Transverse colon (tissue), 4 donors: ENCODE results near the gene SLC6A15.

Experiments
- POLR2A ChIP-seq: fragments of 450-650 bp; IDR thresholded peaks from one replicate; pipeline ENCODE4 v1.6.1; 2016; ENCODE audit warnings: antibody characterized with exemption, mild to moderate bottlenecking, moderate library complexity
- POLR2AphosphoS5 ChIP-seq, 3 donors: sonication (generic); formaldehyde crosslinking; IDR thresholded peaks; one replicate each; pipeline ENCODE4 v1.6.1; 2016; ENCODE audit warnings: antibody characterized with exemption in 3 of 3
- TF ChIP-seq, protein P1 (sequence below), 5 experiments: fragments of 200-600 bp in 3 of 5; fragments of 450-650 bp in 2 of 5; sonication (generic) in 3 of 5; IDR thresholded peaks; 1 replicate in 2 of 5; 2 replicates in 3 of 5; pipeline ENCODE4 v1.5.1; 2016 to 2017; ENCODE audit warnings: antibody characterized with exemption in 5 of 5, inconsistent platforms in 3 of 5, mild to moderate bottlenecking in 2 of 5, moderate library complexity in 1 of 5

DNA sequence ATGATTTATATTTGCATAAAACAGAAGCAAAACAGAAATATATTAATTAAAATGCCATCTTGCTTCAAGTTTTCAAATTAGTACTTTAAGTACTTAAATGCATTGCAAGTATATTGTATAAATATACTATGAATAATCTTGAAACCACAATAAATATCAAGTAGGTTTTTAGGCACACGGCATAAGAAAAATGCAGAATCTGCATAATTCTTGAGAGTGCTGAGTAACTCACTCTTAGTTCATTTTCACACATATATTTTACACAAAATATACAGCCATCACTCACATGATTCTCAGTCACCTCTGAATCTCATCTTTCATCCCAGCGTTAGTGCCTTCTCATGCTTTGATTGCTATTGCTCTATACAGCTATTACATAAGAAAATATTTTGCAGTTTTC, 51.9 kb downstream of the SLC6A15 start:
- TF ChIP-seq, protein P1, sequence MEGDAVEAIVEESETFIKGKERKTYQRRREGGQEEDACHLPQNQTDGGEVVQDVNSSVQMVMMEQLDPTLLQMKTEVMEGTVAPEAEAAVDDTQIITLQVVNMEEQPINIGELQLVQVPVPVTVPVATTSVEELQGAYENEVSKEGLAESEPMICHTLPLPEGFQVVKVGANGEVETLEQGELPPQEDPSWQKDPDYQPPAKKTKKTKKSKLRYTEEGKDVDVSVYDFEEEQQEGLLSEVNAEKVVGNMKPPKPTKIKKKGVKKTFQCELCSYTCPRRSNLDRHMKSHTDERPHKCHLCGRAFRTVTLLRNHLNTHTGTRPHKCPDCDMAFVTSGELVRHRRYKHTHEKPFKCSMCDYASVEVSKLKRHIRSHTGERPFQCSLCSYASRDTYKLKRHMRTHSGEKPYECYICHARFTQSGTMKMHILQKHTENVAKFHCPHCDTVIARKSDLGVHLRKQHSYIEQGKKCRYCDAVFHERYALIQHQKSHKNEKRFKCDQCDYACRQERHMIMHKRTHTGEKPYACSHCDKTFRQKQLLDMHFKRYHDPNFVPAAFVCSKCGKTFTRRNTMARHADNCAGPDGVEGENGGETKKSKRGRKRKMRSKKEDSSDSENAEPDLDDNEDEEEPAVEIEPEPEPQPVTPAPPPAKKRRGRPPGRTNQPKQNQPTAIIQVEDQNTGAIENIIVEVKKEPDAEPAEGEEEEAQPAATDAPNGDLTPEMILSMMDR (IDR thresholded peaks at IDR 0.05): no peak
- TF ChIP-seq POLR2AphosphoS5 (IDR thresholded peaks at IDR 0.05): no peak
- no peak for TF ChIP-seq POLR2A
